ENCODE results near the gene TPPP3.

The TPPP3 gene

GRCh38 chr16:67341250-67341649, 52.0 kb downstream of the TPPP3 start:
- DNase-seq (ENCODE audit: low read depth): no peak

Measured in activated T-helper 9 cell treated with anti-CD3 and anti-CD28 coated beads, Interleukin-2, amount 50 U/mL, for 16 hours (primary cell).